Activated CD4-positive, alpha-beta memory T cell treated with anti-CD3 and anti-CD28 coated beads for 36 hours (primary cell): ENCODE measurements around the gene GJB2. TPM values are rescaled to one million over a fixed set of nuclear protein-coding genes. Genes with fewer than 3 reads are reported as not detected.

ENCODE experiments used
- CTCF ChIA-PET: fragments of 350-600 bp; sonication (Branson Sonifier 250); formaldehyde crosslinking; loops from one replicate; lab custom pipeline; 2021; ENCODE audit warnings: antibody characterized with exemption, inconsistent platforms; lab: Charles Lee
- POLR2A ChIA-PET: fragments of 350-600 bp; sonication (Branson Sonifier 250); formaldehyde crosslinking; loops from one replicate; lab custom pipeline; 2021; ENCODE audit warnings: antibody characterized with exemption; lab: Charles Lee
- DNase-seq: peaks from one replicate; pipeline ENCODE4 v3.0.0-alpha.2; 2020
- H3K27ac Mint-ChIP-seq: one replicate; pipeline ENCODE4 v1.8.0; 2021; ENCODE audit warnings: mixed read lengths
- H3K27me3 Mint-ChIP-seq: one replicate; pipeline ENCODE4 v1.8.0; 2021; ENCODE audit warnings: mixed read lengths
- H3K36me3 Mint-ChIP-seq: one replicate; pipeline ENCODE4 v1.8.0; 2021; ENCODE audit warnings: mixed read lengths
- H3K4me1 Mint-ChIP-seq: one replicate; pipeline ENCODE4 v1.8.0; 2021; ENCODE audit warnings: low read depth, mixed read lengths
- H3K4me3 Mint-ChIP-seq: one replicate; pipeline ENCODE4 v1.8.0; 2021; ENCODE audit warnings: mild to moderate bottlenecking, mixed read lengths
- H3K9me3 Mint-ChIP-seq: one replicate; pipeline ENCODE4 v1.8.0; 2021; ENCODE audit warnings: mixed read lengths
- intact Hi-C: fragments of 100-400 bp; cut with micrococcal nuclease; formaldehyde crosslinking; loops from one replicate; pipeline ENCODE4 v1.15.1; 2023
- total RNA-seq, 2 experiments: library from RNA; stranded (reverse); gene quantifications; one replicate each; pipeline ENCODE4 v1.2.3, GENCODE V29; 2021

Gene GJB2
- total RNA-seq, 2 experiments from 2014 or later = 5.0 to 5.1 TPM

- DNase-seq = no peak
- intact Hi-C loops = no loop called here
- Mint-ChIP-seq H3K9me3 (no peaks in the 10 kb centered on the region), H3K36me3 (no peaks in the 10 kb centered on the region), H3K27ac (no peak overlapping the region), H3K27me3 (peaks cover 71% of the 10 kb centered on the region), H3K4me3 (no peak overlapping the region), H3K4me1 (peaks cover 29% of the 10 kb centered on the region)
- ChIA-PET CTCF (no interaction called here), POLR2A (no interaction called here)
Observed at GRCh38 chr13:20177049-20177831, 15.5 kb downstream of the GJB2 start.

GRCh38 chr13:20175907-20176652 lies 16.7 kb downstream of the GJB2 start:
- ChIA-PET CTCF (interaction anchor here (0.7 to 1.0 kb wide), 2 partner anchors 16 to 21 kb away, joined by 3 read pairs; no protein-coding TSS in a partner anchor), POLR2A (interaction anchor here (0.9 kb wide), 1 partner anchor 10 kb away, joined by 3 read pairs; no protein-coding TSS in a partner anchor)
- intact Hi-C loops = no loop called here
- no peak for DNase-seq
- H3K4me1 Mint-ChIP-seq = peaks cover 29% of the 10 kb centered on the region
- H3K4me3 Mint-ChIP-seq = no peak overlapping the region
- H3K27ac Mint-ChIP-seq = no peak overlapping the region
- H3K27me3 Mint-ChIP-seq = peaks cover 72% of the 10 kb centered on the region
- no peaks in the 10 kb centered on the region for H3K9me3 Mint-ChIP-seq
- H3K36me3 Mint-ChIP-seq = no peaks in the 10 kb centered on the region

- H3K4me3 Mint-ChIP-seq = no peak overlapping the region
- intact Hi-C loops = no loop called here
- peaks cover 69% of the 10 kb centered on the region for H3K27me3 Mint-ChIP-seq
- H3K9me3 Mint-ChIP-seq = no peaks in the 10 kb centered on the region
- no peak for DNase-seq
- ChIA-PET CTCF (interaction anchor here (0.7 to 1.0 kb wide), 2 partner anchors 15 to 22 kb away, joined by 3 read pairs; no protein-coding TSS in a partner anchor), POLR2A (interaction anchor here (0.9 kb wide), 1 partner anchor 9 kb away, joined by 3 read pairs; no protein-coding TSS in a partner anchor)
- no peak overlapping the region for H3K27ac Mint-ChIP-seq
- H3K36me3 Mint-ChIP-seq = no peaks in the 10 kb centered on the region
- peaks cover 29% of the 10 kb centered on the region for H3K4me1 Mint-ChIP-seq
Observed at GRCh38 chr13:20175406-20175794, 17.3 kb downstream of the GJB2 start.

GRCh38 chr13:20174656-20175405 lies 17.9 kb downstream of the GJB2 start:
- H3K4me1 Mint-ChIP-seq = peaks cover 29% of the 10 kb centered on the region
- intact Hi-C loops = no loop called here
- CTCF ChIA-PET = interaction anchor here (0.7 kb wide), 1 partner anchor 22 kb away, joined by 3 read pairs; no protein-coding TSS in a partner anchor
- DNase-seq = peak; percentile 88
- no peaks in the 10 kb centered on the region for H3K9me3 Mint-ChIP-seq
- H3K36me3 Mint-ChIP-seq = no peaks in the 10 kb centered on the region
- no peak overlapping the region for H3K4me3 Mint-ChIP-seq
- POLR2A ChIA-PET = interaction anchor here (0.9 to 1.1 kb wide), 2 partner anchors 8 to 11 kb away, joined by 3 read pairs; no protein-coding TSS in a partner anchor
- H3K27ac Mint-ChIP-seq = no peak overlapping the region
- peaks cover 71% of the 10 kb centered on the region for H3K27me3 Mint-ChIP-seq

GRCh38 chr13:20173116-20173746 lies 19.5 kb downstream of the GJB2 start:
- ChIA-PET CTCF (interaction anchor here (1.1 kb wide), 1 partner anchor 24 kb away, joined by 5 read pairs; no protein-coding TSS in a partner anchor), POLR2A (no interaction called here)
- DNase-seq = peak; percentile 48
- intact Hi-C loops = no loop called here
- H3K27ac Mint-ChIP-seq = peak overlapping the region; percentile 14
- peaks cover 67% of the 10 kb centered on the region for H3K27me3 Mint-ChIP-seq
- peaks cover 29% of the 10 kb centered on the region for H3K4me1 Mint-ChIP-seq
- no peak overlapping the region for H3K4me3 Mint-ChIP-seq
- no peaks in the 10 kb centered on the region for H3K9me3 Mint-ChIP-seq
- no peaks in the 10 kb centered on the region for H3K36me3 Mint-ChIP-seq

- peaks cover 66% of the 10 kb centered on the region for H3K27me3 Mint-ChIP-seq
- no peak overlapping the region for H3K27ac Mint-ChIP-seq
- intact Hi-C loops = no loop called here
- no peaks in the 10 kb centered on the region for H3K9me3 Mint-ChIP-seq
- DNase-seq = no peak
- H3K36me3 Mint-ChIP-seq = no peaks in the 10 kb centered on the region
- ChIA-PET POLR2A (no interaction called here), CTCF (no interaction called here)
- H3K4me1 Mint-ChIP-seq = peaks cover 29% of the 10 kb centered on the region
- H3K4me3 Mint-ChIP-seq = no peak overlapping the region
Observed at GRCh38 chr13:20171364-20171763, 21.4 kb downstream of the GJB2 start.

GRCh38 chr13:20170921-20171320 lies 21.8 kb downstream of the GJB2 start:
- intact Hi-C loops = no loop called here
- no peak overlapping the region for H3K27ac Mint-ChIP-seq
- peaks cover 29% of the 10 kb centered on the region for H3K4me1 Mint-ChIP-seq
- CTCF ChIA-PET = no interaction called here
- no peak overlapping the region for H3K4me3 Mint-ChIP-seq
- H3K27me3 Mint-ChIP-seq = peaks cover 65% of the 10 kb centered on the region
- H3K9me3 Mint-ChIP-seq = no peaks in the 10 kb centered on the region
- POLR2A ChIA-PET = no interaction called here
- DNase-seq = no peak
- no peaks in the 10 kb centered on the region for H3K36me3 Mint-ChIP-seq

- Mint-ChIP-seq H3K4me3 (no peak overlapping the region), H3K4me1 (peaks cover 8% of the 10 kb centered on the region), H3K27me3 (peaks cover 58% of the 10 kb centered on the region), H3K36me3 (no peaks in the 10 kb centered on the region), H3K27ac (no peak overlapping the region), H3K9me3 (no peaks in the 10 kb centered on the region)
- CTCF ChIA-PET = interaction anchor here (0.7 to 1.2 kb wide), 2 partner anchors 14 to 86 kb away, joined by 4 read pairs; no protein-coding TSS in a partner anchor
- DNase-seq = no peak
- POLR2A ChIA-PET = no interaction called here
- intact Hi-C loops = loop anchor here (10.0 kb wide), 1 partner anchor 114 kb away; no protein-coding TSS in a partner anchor
Observed at GRCh38 chr13:20168396-20168795, 24.3 kb downstream of the GJB2 start.

- CTCF ChIA-PET = no interaction called here
- intact Hi-C loops = loop anchor here (10.0 kb wide), 1 partner anchor 111 kb away; no protein-coding TSS in a partner anchor
Observed at GRCh38 chr13:20165417-20166257, 27.1 kb downstream of the GJB2 start.

GRCh38 chr13:20161951-20162300 lies 30.8 kb downstream of the GJB2 start:
- H3K9me3 Mint-ChIP-seq = no peaks in the 10 kb centered on the region
- peaks cover 55% of the 10 kb centered on the region for H3K27me3 Mint-ChIP-seq
- peak overlapping the region; percentile 68 for H3K4me3 Mint-ChIP-seq
- no peak for DNase-seq
- CTCF ChIA-PET = interaction anchor here (1.0 to 1.7 kb wide), 7 partner anchors 34 to 234 kb away, joined by 3 to 10 read pairs (median 4); no protein-coding TSS in a partner anchor
- no peak overlapping the region for H3K27ac Mint-ChIP-seq
- H3K4me1 Mint-ChIP-seq = peaks cover 13% of the 10 kb centered on the region
- POLR2A ChIA-PET = interaction anchor here (1.4 to 2.2 kb wide), 2 partner anchors 42 to 177 kb away, joined by 3 to 9 read pairs; no protein-coding TSS in a partner anchor
- no peaks in the 10 kb centered on the region for H3K36me3 Mint-ChIP-seq
- intact Hi-C loops = loop anchor here (1.0 to 10.0 kb wide), 7 partner anchors 25 to 575 kb away; partner anchors contain the start of genes MPHOSPH8 and ZMYM5

More at GRCh38 chr13:20165417-20166257, 27.1 kb downstream of the GJB2 start:
- no peaks in the 10 kb centered on the region for H3K36me3 Mint-ChIP-seq
- no peak overlapping the region for H3K27ac Mint-ChIP-seq
- DNase-seq = no peak
- H3K4me1 Mint-ChIP-seq = peaks cover 3% of the 10 kb centered on the region
- no peaks in the 10 kb centered on the region for H3K9me3 Mint-ChIP-seq
- POLR2A ChIA-PET = interaction anchor here (1.0 kb wide), 1 partner anchor 10 kb away, joined by 3 read pairs; no protein-coding TSS in a partner anchor
- H3K4me3 Mint-ChIP-seq = no peak overlapping the region
- peaks cover 62% of the 10 kb centered on the region for H3K27me3 Mint-ChIP-seq
